Measurements from ENCODE around the gene SLC25A17.

DNA sequence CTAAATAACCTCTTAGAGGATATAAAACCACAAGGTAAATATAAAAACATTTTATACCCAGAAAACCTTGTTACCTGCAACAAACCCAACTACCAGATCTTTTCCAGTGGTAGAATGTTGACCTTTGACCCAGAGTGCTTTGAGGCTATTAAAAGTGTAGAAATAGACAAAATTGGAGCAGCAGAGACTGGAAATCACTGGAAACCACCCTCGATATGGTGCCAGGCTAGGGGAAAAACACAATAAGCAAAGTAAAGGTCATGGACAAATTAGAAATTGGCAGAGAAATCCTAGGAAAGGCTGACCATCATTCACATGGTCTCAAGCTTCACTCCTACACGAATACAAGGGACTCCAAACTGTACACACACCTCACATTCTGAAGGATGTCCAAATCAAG lies 26.7 kb downstream of the SLC25A17 start:
- TF ChIP-seq, protein P1, sequence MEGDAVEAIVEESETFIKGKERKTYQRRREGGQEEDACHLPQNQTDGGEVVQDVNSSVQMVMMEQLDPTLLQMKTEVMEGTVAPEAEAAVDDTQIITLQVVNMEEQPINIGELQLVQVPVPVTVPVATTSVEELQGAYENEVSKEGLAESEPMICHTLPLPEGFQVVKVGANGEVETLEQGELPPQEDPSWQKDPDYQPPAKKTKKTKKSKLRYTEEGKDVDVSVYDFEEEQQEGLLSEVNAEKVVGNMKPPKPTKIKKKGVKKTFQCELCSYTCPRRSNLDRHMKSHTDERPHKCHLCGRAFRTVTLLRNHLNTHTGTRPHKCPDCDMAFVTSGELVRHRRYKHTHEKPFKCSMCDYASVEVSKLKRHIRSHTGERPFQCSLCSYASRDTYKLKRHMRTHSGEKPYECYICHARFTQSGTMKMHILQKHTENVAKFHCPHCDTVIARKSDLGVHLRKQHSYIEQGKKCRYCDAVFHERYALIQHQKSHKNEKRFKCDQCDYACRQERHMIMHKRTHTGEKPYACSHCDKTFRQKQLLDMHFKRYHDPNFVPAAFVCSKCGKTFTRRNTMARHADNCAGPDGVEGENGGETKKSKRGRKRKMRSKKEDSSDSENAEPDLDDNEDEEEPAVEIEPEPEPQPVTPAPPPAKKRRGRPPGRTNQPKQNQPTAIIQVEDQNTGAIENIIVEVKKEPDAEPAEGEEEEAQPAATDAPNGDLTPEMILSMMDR (IDR thresholded peaks at IDR 0.05; ENCODE audit: insufficient read depth, low read length, poor library complexity, severe bottlenecking), result no peak
- TF ChIP-seq EZH2phosphoT487 (conservative IDR thresholded peaks at IDR 0.05; ENCODE audit: low read length), result no peak

Measured in SU-DHL-6 (cell line).